Tibial artery (tissue), 4 donors: Measurements from ENCODE around the gene CENPV.
A peak's percentile ranks its signal among the peaks of the same experiment; 100 is the strongest.

Source experiments
- DNase-seq, 2 donors: peaks; one replicate each; pipeline ENCODE4 v3.0.0-alpha.2; 2019
- H3K27ac ChIP-seq, 2 donors: fragments of 200-600 bp; sonication (generic) in 1 of 2; 1 replicate in 1 of 2; 2 replicates in 1 of 2; pipeline ENCODE4 v1.5.1; 2018 to 2019; ENCODE audit warnings: mild to moderate bottlenecking in 1 of 2
- H3K27me3 ChIP-seq, 2 donors: fragments of 200-600 bp; sonication (generic) in 1 of 2; one replicate each; pipeline versions ENCODE4 v1.5.1 to v1.6.0; 2016 to 2019
- H3K36me3 ChIP-seq, 3 donors: fragments of 200-600 bp; sonication (generic) in 2 of 3; one replicate each; pipeline ENCODE4 v1.5.1; 2016 to 2019; ENCODE audit warnings: mild to moderate bottlenecking in 2 of 3
- H3K4me1 ChIP-seq, 4 donors: fragments of 200-600 bp; sonication (generic) in 2 of 4; 1 replicate in 3 of 4; 2 replicates in 1 of 4; pipeline ENCODE4 v1.5.1; 2016 to 2019
- H3K4me3 ChIP-seq, 2 donors: fragments of 200-600 bp; sonication (generic) in 1 of 2; 1 replicate in 1 of 2; 2 replicates in 1 of 2; pipeline ENCODE4 v1.5.1; 2018 to 2019; ENCODE audit warnings: mild to moderate bottlenecking in 2 of 2
- H3K9me3 ChIP-seq, 3 donors: fragments of 200-600 bp; sonication (generic) in 1 of 3; one replicate each; pipeline ENCODE4 v1.5.1; 2016 to 2019
- CTCF ChIP-seq, 2 experiments: fragments of 200-600 bp in 1 of 2; fragments of 450-650 bp in 1 of 2; IDR thresholded peaks; one replicate each; pipeline ENCODE4 v1.5.1; 2017 to 2019; ENCODE audit warnings: antibody characterized with exemption in 2 of 2, mild to moderate bottlenecking in 1 of 2, moderate library complexity in 1 of 2
- intact Hi-C: fragments of 100-400 bp; cut with DNase I; formaldehyde crosslinking; loops from one replicate; pipeline ENCODE4 v1.15.0; 2023; ENCODE audit warnings: low total_unique reads

Gene CENPV

GRCh38 chr17:16379654-16380053 is 26.4 kb upstream of the CENPV start:
- Histone ChIP-seq H3K4me3 (no peak overlapping the region), H3K9me3 (no peaks in the 10 kb centered on the region), H3K27me3 (no peaks in the 10 kb centered on the region), H3K4me1 (peaks cover 0 to 35% (median 27%) of the 10 kb centered on the region in 4 donors), H3K27ac (peak overlapping the region in 1 of 2 donors; percentile 88), H3K36me3 (peaks cover 21 to 24% (median 22%) of the 10 kb centered on the region in 3 donors)
- intact Hi-C loops = no loop called here
- no peak for TF ChIP-seq CTCF (IDR thresholded peaks at IDR 0.05)
- no peak for DNase-seq

GRCh38 chr17:16378636-16379282 is 25.5 kb upstream of the CENPV start:
- Histone ChIP-seq H3K9me3 (no peaks in the 10 kb centered on the region), H3K27ac (peak overlapping the region in 1 of 2 donors; percentile 0), H3K4me3 (no peak overlapping the region), H3K27me3 (no peaks in the 10 kb centered on the region), H3K36me3 (peaks cover 16 to 20% (median 19%) of the 10 kb centered on the region in 3 donors), H3K4me1 (peaks cover 3 to 37% (median 28%) of the 10 kb centered on the region in 4 donors)
- DNase-seq = no peak
- intact Hi-C loops = no loop called here
- no peak for TF ChIP-seq CTCF (IDR thresholded peaks at IDR 0.05)

GRCh38 chr17:16377941-16378341 is 24.7 kb upstream of the CENPV start:
- intact Hi-C loops = no loop called here
- Histone ChIP-seq H3K4me1 (peaks cover 3 to 30% (median 22%) of the 10 kb centered on the region in 4 donors), H3K4me3 (no peak overlapping the region), H3K9me3 (no peaks in the 10 kb centered on the region), H3K36me3 (peaks cover 8 to 12% (median 11%) of the 10 kb centered on the region in 3 donors), H3K27ac (no peak overlapping the region), H3K27me3 (no peaks in the 10 kb centered on the region)
- TF ChIP-seq CTCF (IDR thresholded peaks at IDR 0.05) = no peak
- no peak for DNase-seq

GRCh38 chr17:16374146-16374938 is 21.1 kb upstream of the CENPV start:
- no peaks in the 10 kb centered on the region for H3K9me3 ChIP-seq
- intact Hi-C loops = no loop called here
- peaks cover 3 to 13% (median 11%) of the 10 kb centered on the region in 4 donors for H3K4me1 ChIP-seq
- no peak overlapping the region for H3K4me3 ChIP-seq
- H3K27me3 ChIP-seq = no peaks in the 10 kb centered on the region
- no peak overlapping the region for H3K27ac ChIP-seq
- peak in 1 of 2 donors; percentile 61 for DNase-seq
- H3K36me3 ChIP-seq = no peaks in the 10 kb centered on the region
- no peak for TF ChIP-seq CTCF (IDR thresholded peaks at IDR 0.05)

GRCh38 chr17:16371742-16372141 is 18.5 kb upstream of the CENPV start:
- H3K4me3 ChIP-seq = no peak overlapping the region
- no peak for DNase-seq
- peaks cover 3 to 13% (median 11%) of the 10 kb centered on the region in 4 donors for H3K4me1 ChIP-seq
- no peaks in the 10 kb centered on the region for H3K36me3 ChIP-seq
- no peaks in the 10 kb centered on the region for H3K9me3 ChIP-seq
- TF ChIP-seq CTCF (IDR thresholded peaks at IDR 0.05) = no peak
- intact Hi-C loops = no loop called here
- H3K27me3 ChIP-seq = no peaks in the 10 kb centered on the region
- H3K27ac ChIP-seq = no peak overlapping the region
